T-cell (primary cell): ENCODE results near the gene SIPA1L3. TPM values are rescaled to one million over a fixed set of nuclear protein-coding genes. Genes with fewer than 3 reads are reported as not detected.
A peak's percentile ranks its signal among the peaks of the same experiment; 100 is the strongest.

Experiments
- ATAC-seq, 4 experiments: fragments of 200-7000 bp in 3 of 4; fragments of 150-1000 bp in 1 of 4; cut with Tn5 transposase; replicated peaks in 1 of 4; 1 replicate in 3 of 4; 2 replicates in 1 of 4; pipeline ENCODE4 v1.10.0; 2021; ENCODE audit warnings: moderate library complexity in 3 of 4, mild to moderate bottlenecking in 2 of 4, moderate number of reproducible peaks in 1 of 4
- CTCF ChIA-PET, 2 donors: fragments of 300-600 bp; sonication (Branson Sonifier 250); formaldehyde crosslinking; loops; one replicate each; lab custom pipeline; 2022; ENCODE audit warnings: antibody characterized with exemption in 2 of 2; lab: Charles Lee
- POLR2A ChIA-PET, 2 donors: fragments of 300-600 bp; sonication (Branson Sonifier 250); formaldehyde crosslinking; loops; one replicate each; lab custom pipeline; 2022; ENCODE audit warnings: antibody characterized with exemption in 2 of 2; lab: Charles Lee
- DNase-seq, 35 experiments: peaks; one replicate each; pipeline versions ENCODE4 v3.0.0 to v3.0.0-alpha.2; 2013 to 2023
- H3K27ac ChIP-seq: one replicate; pipeline ENCODE4 v1.5.1; 2013; ENCODE audit warnings: low read length
- H3K27me3 ChIP-seq, 2 experiments: replicated peaks in 1 of 2; 1 replicate in 1 of 2; 2 replicates in 1 of 2; pipeline versions ENCODE4 v1.6.1 to v1.7.0; 2013; ENCODE audit warnings: low read length in 1 of 2, mixed read lengths in 1 of 2; ENCODE audit not compliant: control insufficient read depth in 2 of 2, insufficient read depth in 2 of 2; ENCODE audit errors: extremely low read depth in 1 of 2
- H3K36me3 ChIP-seq, 2 donors: 1 replicate in 1 of 2; 2 replicates in 1 of 2; pipeline versions ENCODE4 v1.6.1 to v1.7.0; 2013; ENCODE audit warnings: low read length in 1 of 2; ENCODE audit not compliant: control insufficient read depth in 2 of 2, insufficient read depth in 1 of 2; ENCODE audit errors: extremely low read depth in 1 of 2
- H3K4me1 ChIP-seq, 2 experiments: 1 replicate in 1 of 2; 2 replicates in 1 of 2; pipeline versions ENCODE4 v1.6.1 to v1.7.0; 2013; ENCODE audit warnings: low read length in 2 of 2, mixed read lengths in 1 of 2; ENCODE audit not compliant: insufficient read depth in 2 of 2, control insufficient read depth in 1 of 2; ENCODE audit errors: extremely low read depth in 1 of 2
- H3K4me3 ChIP-seq, 2 donors: 1 replicate in 1 of 2; 2 replicates in 1 of 2; pipeline versions ENCODE4 v1.5.1 to v1.7.0; 2013; ENCODE audit warnings: mild to moderate bottlenecking in 2 of 2, low read length in 1 of 2, moderate library complexity in 1 of 2; ENCODE audit not compliant: control insufficient read depth in 1 of 2; ENCODE audit errors: extremely low read depth in 1 of 2
- H3K9me3 ChIP-seq: 2 replicates; pipeline ENCODE4 v1.7.0; 2013
- H3K27ac Mint-ChIP-seq, 2 donors: one replicate each; pipeline ENCODE4 v1.8.0; 2020 to 2021; ENCODE audit warnings: mild to moderate bottlenecking in 2 of 2, mixed read lengths in 2 of 2
- H3K27me3 Mint-ChIP-seq, 2 donors: one replicate each; pipeline ENCODE4 v1.8.0; 2021 to 2022; ENCODE audit warnings: mixed read lengths in 2 of 2
- H3K36me3 Mint-ChIP-seq: one replicate; pipeline ENCODE4 v1.8.0; 2021; ENCODE audit warnings: mixed read lengths
- H3K4me1 Mint-ChIP-seq, 3 donors: one replicate each; pipeline ENCODE4 v1.8.0; 2020 to 2022; ENCODE audit warnings: mixed read lengths in 3 of 3, mild to moderate bottlenecking in 1 of 3
- H3K4me3 Mint-ChIP-seq, 3 donors: one replicate each; pipeline ENCODE4 v1.8.0; 2020 to 2022; ENCODE audit warnings: mild to moderate bottlenecking in 3 of 3, mixed read lengths in 3 of 3, moderate library complexity in 3 of 3
- H3K9me3 Mint-ChIP-seq, 3 donors: one replicate each; pipeline ENCODE4 v1.8.0; 2020 to 2022; ENCODE audit warnings: mixed read lengths in 3 of 3
- WGBS: methylation state at CpG from one replicate; pipeline ENCODE4 v1.1.5; 2013; ENCODE audit warnings: missing lambda C conversion rate; ENCODE audit not compliant: insufficient coverage; 5-methylcytosine and 5-hydroxymethylcytosine counted together
- total RNA-seq, 35 experiments: library from RNA in 6 of 35; stranded (reverse) in 6 of 35; fragments of 120-200 nt in 1 of 35; gene quantifications; one replicate each; pipeline versions ENCODE4 v1.2.1 to v1.2.4 and lab custom pipeline; 2013 to 2026

SIPA1L3 gene
- total RNA-seq, 5 donors from 2014 or later (not counting 1 experiment from before 2014, with no cell fraction given) = 26.2 to 40.6 (median 35.5) TPM

DNA sequence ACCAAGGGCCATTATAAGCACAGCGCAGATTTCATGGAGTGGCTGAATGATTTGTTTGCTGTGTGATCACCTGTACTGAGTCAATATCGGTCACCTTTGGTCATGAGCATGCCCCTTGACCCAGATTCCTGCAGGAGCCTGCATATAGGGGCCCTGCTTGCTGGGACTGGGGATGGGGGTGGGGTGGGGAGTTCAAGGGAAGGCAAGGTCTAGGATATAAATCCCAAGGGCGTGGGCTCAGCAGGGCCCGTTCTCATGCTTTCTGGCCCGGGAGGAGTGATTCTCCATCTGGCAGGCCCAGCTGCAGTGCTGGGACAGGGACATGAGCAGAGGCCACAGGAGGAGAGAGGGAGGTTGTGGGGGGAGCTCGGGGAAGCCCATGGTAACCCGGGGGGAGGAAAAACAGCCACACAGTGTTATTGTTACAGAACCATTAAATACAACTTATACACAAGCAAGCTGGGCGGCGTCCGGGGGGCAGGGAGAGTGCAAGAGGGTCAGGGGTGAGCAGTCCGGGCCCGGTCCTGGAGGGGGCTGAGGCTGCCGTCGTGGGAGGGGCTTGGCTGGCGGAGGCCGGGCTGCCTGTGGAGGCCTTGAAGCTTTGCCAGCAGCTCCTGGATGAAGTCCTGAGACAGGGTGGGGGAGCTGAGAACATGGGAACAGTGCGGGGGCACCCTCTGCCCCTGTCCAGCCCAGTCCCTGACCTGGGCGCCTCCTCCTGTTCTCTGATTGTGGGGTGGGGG, 344.0 kb downstream of the SIPA1L3 start:
- H3K27ac ChIP-seq = no peak overlapping the region
- H3K9me3 Mint-ChIP-seq = no peaks in the 10 kb centered on the region
- H3K36me3 Mint-ChIP-seq = no peaks in the 10 kb centered on the region
- ChIA-PET CTCF (no interaction called here), POLR2A (interaction anchor here in 1 of 2 donors (0.6 kb wide), 1 partner anchor 376 kb away, joined by 3 read pairs; no protein-coding TSS in a partner anchor)
- H3K27me3 Mint-ChIP-seq = peaks cover 14 to 16% of the 10 kb centered on the region in 2 donors
- H3K4me3 ChIP-seq = no peak overlapping the region
- H3K36me3 ChIP-seq = no peaks in the 10 kb centered on the region
- H3K27ac Mint-ChIP-seq = no peak overlapping the region
- H3K27me3 ChIP-seq = peaks cover 0 to 33% of the 10 kb centered on the region in 2 experiments
- peaks cover 0 to 5% (median 0%) of the 10 kb centered on the region in 3 donors for H3K4me1 Mint-ChIP-seq
- H3K4me1 ChIP-seq = no peaks in the 10 kb centered on the region
- H3K9me3 ChIP-seq = no peaks in the 10 kb centered on the region
- WGBS = 88% methylated on average over 14 of the region's 18 CpGs
- DNase-seq (no peak), ATAC-seq (no peak)
- no peak overlapping the region for H3K4me3 Mint-ChIP-seq

DNA sequence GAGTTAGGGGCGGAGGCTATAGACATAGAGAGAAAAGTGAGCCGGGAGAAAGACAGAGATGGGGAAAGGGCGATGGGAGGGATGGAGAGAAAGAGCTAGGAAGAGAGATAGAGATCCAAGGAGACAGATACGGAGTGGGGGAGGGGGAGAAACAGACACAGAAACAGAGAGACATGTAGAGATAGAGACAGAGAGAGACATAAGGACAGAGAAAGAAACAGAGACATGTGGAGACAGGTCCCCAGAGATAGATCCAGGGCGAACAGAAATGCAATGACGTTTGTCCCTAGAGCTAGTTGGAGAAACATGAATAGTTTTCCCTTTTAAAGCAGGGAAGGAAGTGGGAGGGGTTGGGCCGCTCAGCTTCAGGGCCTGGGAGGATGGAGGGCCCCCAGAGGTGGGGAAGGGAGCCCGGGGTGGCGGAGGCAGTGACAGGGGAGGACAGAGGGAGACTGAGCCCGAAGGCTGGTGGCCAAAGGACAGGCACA, 344.6 kb downstream of the SIPA1L3 start:
- no peaks in the 10 kb centered on the region for H3K9me3 Mint-ChIP-seq
- no peak overlapping the region for H3K4me3 Mint-ChIP-seq
- DNase-seq (no peak), ATAC-seq (no peak)
- no peak overlapping the region for H3K27ac Mint-ChIP-seq
- no peak overlapping the region for H3K4me3 ChIP-seq
- peaks cover 15 to 16% of the 10 kb centered on the region in 2 donors for H3K27me3 Mint-ChIP-seq
- no peaks in the 10 kb centered on the region for H3K36me3 ChIP-seq
- H3K27ac ChIP-seq = no peak overlapping the region
- H3K36me3 Mint-ChIP-seq = no peaks in the 10 kb centered on the region
- H3K4me1 Mint-ChIP-seq = peaks cover 0 to 6% (median under 1%) of the 10 kb centered on the region in 3 donors
- no peaks in the 10 kb centered on the region for H3K9me3 ChIP-seq
- H3K4me1 ChIP-seq = peaks cover 0 to 4% of the 10 kb centered on the region in 2 experiments
- 35% methylated on average over 10 of the region's 10 CpGs for WGBS
- H3K27me3 ChIP-seq = peaks cover 0 to 38% of the 10 kb centered on the region in 2 experiments
- CTCF ChIA-PET = no interaction called here
- POLR2A ChIA-PET = interaction anchor here in 1 of 2 donors (0.6 kb wide), 1 partner anchor 376 kb away, joined by 3 read pairs; no protein-coding TSS in a partner anchor

DNA sequence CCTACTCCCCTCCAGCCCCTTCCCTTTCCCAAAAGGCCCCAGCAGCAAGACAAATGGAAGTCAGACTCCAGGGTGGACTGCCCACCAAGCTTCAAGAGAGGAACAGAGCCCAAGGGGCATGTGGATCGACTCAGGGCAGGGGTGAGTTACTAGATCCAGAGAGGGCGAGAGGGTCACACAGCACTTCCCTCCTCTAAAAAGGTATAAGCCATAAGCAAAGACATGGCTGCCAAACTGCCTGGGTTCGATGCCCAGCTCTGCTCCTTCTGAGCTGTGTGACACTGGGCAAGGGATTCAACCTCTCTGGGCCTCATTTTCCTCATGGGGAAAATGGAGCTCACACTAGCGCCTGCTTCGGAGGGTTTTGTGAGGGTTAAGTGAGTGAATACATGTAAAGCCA, 345.4 kb downstream of the SIPA1L3 start:
- 91% methylated on average over 5 of the region's 5 CpGs for WGBS
- Histone ChIP-seq H3K4me1 (peaks cover 0 to 5% of the 10 kb centered on the region in 2 experiments), H3K27me3 (peaks cover 0 to 46% of the 10 kb centered on the region in 2 experiments), H3K9me3 (no peaks in the 10 kb centered on the region), H3K4me3 (no peak overlapping the region), H3K27ac (no peak overlapping the region), H3K36me3 (no peaks in the 10 kb centered on the region)
- Mint-ChIP-seq H3K4me3 (no peak overlapping the region), H3K9me3 (no peaks in the 10 kb centered on the region), H3K36me3 (no peaks in the 10 kb centered on the region), H3K27me3 (peaks cover 20 to 23% of the 10 kb centered on the region in 2 donors), H3K4me1 (peaks cover 0 to 10% (median 2%) of the 10 kb centered on the region in 3 donors), H3K27ac (no peak overlapping the region)
- ATAC-seq = no peak
- ChIA-PET POLR2A (no interaction called here), CTCF (interaction anchor here in 1 of 2 donors (0.8 kb wide), 1 partner anchor 8 kb away, joined by 3 read pairs; no protein-coding TSS in a partner anchor)
- DNase-seq = no peak

DNA sequence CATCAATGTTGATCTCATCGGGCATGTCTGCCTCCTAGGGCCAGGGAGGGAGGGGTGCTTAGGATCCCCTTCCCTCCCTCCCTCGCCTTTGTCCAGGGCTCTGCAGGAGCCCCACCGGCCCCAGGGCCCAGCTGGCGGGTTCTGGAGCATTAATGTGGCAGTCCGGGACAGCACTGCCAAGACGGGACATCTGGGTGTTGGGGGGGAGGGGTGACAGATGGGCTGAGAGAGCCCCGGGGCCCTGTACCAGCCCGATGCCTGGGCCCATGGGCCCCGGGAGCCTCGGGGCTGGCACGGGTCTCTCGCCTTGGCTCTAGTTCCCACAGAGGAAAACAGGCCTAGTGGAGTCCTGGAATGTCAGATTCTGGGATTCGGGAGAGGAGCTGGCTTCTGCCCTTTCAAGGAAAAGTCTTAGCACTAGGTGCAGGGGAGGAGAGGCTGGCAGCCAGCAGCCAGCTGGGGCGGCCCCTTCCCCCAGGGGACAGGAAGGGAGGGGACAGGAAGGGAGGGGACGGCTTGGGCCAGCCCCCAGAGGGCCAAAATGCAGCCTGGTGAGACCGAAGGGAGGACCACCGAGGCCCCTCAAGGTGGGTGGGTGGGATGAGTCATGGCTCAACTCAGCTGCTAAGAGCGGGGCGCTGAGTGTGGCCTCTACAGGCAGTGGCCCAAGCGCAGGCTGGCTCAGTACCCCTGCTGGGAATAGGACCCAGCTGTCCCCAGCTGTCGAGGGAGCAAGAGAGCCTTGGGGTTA, 346.1 kb downstream of the SIPA1L3 start:
- ChIA-PET POLR2A (no interaction called here), CTCF (interaction anchor here in 1 of 2 donors (0.8 kb wide), 1 partner anchor 9 kb away, joined by 3 read pairs; no protein-coding TSS in a partner anchor)
- Histone ChIP-seq H3K4me1 (peaks cover 0 to 5% of the 10 kb centered on the region in 2 experiments), H3K36me3 (no peaks in the 10 kb centered on the region), H3K27me3 (peaks cover 0 to 49% of the 10 kb centered on the region in 2 experiments), H3K27ac (no peak overlapping the region), H3K9me3 (no peaks in the 10 kb centered on the region), H3K4me3 (no peak overlapping the region)
- H3K9me3 Mint-ChIP-seq = no peaks in the 10 kb centered on the region
- no peak overlapping the region for H3K4me3 Mint-ChIP-seq
- DNase-seq = no peak
- peaks cover 23 to 26% of the 10 kb centered on the region in 2 donors for H3K27me3 Mint-ChIP-seq
- 69% methylated on average over 13 of the region's 21 CpGs for WGBS
- no peak overlapping the region for H3K27ac Mint-ChIP-seq
- peaks cover 0 to 10% (median 2%) of the 10 kb centered on the region in 3 donors for H3K4me1 Mint-ChIP-seq
- peak in 1 of 4 experiments; percentile 19 for ATAC-seq
- H3K36me3 Mint-ChIP-seq = no peaks in the 10 kb centered on the region

DNA sequence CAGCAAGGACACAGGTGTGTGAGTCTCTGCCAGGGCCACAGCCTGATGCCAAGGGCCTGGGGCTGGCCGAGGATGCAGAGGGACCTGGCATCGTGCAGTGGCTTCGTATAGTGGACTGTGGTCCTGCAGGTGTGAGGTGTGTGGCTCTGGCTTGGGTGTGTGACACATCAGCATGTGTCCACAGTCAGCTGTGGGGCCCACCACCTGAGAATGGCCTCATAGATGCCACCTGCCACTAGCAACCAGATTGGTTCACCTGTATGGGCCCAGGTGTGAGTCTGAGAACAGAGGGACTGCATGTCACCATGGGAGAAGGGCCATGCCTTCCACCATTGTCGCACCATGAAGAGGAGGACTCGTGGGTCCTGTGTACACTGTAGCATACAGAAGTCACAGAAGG, 346.8 kb downstream of the SIPA1L3 start:
- H3K27ac Mint-ChIP-seq = no peak overlapping the region

DNA sequence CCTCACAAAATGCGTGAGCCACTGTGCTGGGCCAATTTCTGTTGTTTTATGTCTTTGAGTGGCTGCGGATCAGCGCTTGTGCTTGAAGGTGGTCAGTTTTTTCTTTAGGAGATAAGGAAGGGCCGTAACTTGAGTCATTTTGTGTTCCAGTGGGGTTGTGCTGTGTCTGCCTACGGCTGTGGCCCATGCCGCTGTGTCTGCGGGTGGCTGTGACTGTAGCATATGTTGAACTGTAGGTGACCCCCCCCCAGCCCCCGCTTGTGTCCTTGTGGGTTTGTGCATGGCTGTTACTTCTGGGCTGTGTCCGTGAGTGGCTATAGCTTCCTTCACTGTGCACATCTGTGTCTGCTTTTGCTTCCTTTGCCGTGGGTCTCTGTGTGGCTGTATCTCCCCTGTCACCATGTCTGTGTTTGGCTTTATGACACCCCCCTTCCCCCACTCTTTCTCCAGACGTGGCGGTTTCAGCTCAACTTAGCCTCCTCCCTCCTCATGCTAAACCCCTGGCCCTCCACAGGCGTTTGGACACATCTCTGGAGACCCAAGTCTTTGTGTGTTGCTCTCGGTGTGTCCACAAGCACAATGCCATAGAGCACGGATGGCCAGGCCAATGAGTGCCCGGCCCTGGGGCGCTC, 348.5 kb downstream of the SIPA1L3 start:
- Histone ChIP-seq H3K36me3 (no peaks in the 10 kb centered on the region), H3K4me1 (peaks cover 0 to 5% of the 10 kb centered on the region in 2 experiments), H3K9me3 (no peaks in the 10 kb centered on the region), H3K27me3 (peaks cover 0 to 53% of the 10 kb centered on the region in 2 experiments), H3K4me3 (no peak overlapping the region), H3K27ac (no peak overlapping the region)
- no peak for ATAC-seq
- no peak overlapping the region for H3K27ac Mint-ChIP-seq
- DNase-seq = no peak
- H3K27me3 Mint-ChIP-seq = peaks cover 26 to 29% of the 10 kb centered on the region in 2 donors
- CTCF ChIA-PET = no interaction called here
- H3K36me3 Mint-ChIP-seq = no peaks in the 10 kb centered on the region
- no peaks in the 10 kb centered on the region for H3K9me3 Mint-ChIP-seq
- no peak overlapping the region for H3K4me3 Mint-ChIP-seq
- peaks cover 0 to 10% (median 2%) of the 10 kb centered on the region in 3 donors for H3K4me1 Mint-ChIP-seq
- POLR2A ChIA-PET = no interaction called here
- 70% methylated on average over 10 of the region's 17 CpGs for WGBS

More for the DNA sequence above, 346.8 kb downstream of the SIPA1L3 start:
- H3K27me3 Mint-ChIP-seq = peaks cover 24 to 26% of the 10 kb centered on the region in 2 donors
- H3K27me3 ChIP-seq = peaks cover 0 to 51% of the 10 kb centered on the region in 2 experiments
- ATAC-seq = no peak
- H3K4me1 ChIP-seq = peaks cover 0 to 5% of the 10 kb centered on the region in 2 experiments
- peak overlapping the region in 1 of 3 donors; percentile 34 for H3K4me3 Mint-ChIP-seq
- DNase-seq = no peak
- H3K36me3 Mint-ChIP-seq = no peaks in the 10 kb centered on the region
- no peak overlapping the region for H3K4me3 ChIP-seq
- peaks cover 0 to 10% (median 2%) of the 10 kb centered on the region in 3 donors for H3K4me1 Mint-ChIP-seq
- H3K9me3 ChIP-seq = no peaks in the 10 kb centered on the region
- CTCF ChIA-PET = no interaction called here
- WGBS = 79% methylated on average over 5 of the region's 5 CpGs
- POLR2A ChIA-PET = no interaction called here
- H3K9me3 Mint-ChIP-seq = no peaks in the 10 kb centered on the region
- H3K27ac ChIP-seq = no peak overlapping the region
- no peaks in the 10 kb centered on the region for H3K36me3 ChIP-seq
